GM18870 (cell line): ENCODE results near the gene PAK1.
"Not testable (repeated sequence)": the region's sequence is repeated elsewhere in the genome, so short reads cannot be mapped to it uniquely, and the experiment has no call there.

Experiments used
- ATAC-seq: cut with Tn5 transposase; IDR thresholded peaks from one replicate; pipeline ENCODE4 v1.9.1; 2021; ENCODE audit warnings: moderate library complexity; ENCODE audit not compliant: unreplicated experiment

The PAK1 gene

GRCh38 chr11:77409046-77409445 lies 64.8 kb downstream of the PAK1 start:
- ATAC-seq = no peak

GRCh38 chr11:77407613-77408012 lies 66.3 kb downstream of the PAK1 start:
- ATAC-seq = no peak

GRCh38 chr11:77406396-77406795 lies 67.5 kb downstream of the PAK1 start:
- ATAC-seq = no peak

- no peak for ATAC-seq
Measured at GRCh38 chr11:77403211-77403610, 70.7 kb downstream of the PAK1 start.

- ATAC-seq = no peak
Measured at GRCh38 chr11:77402218-77402556, 71.7 kb downstream of the PAK1 start.

GRCh38 chr11:77401486-77402217 lies 72.2 kb downstream of the PAK1 start:
- ATAC-seq = no peak

GRCh38 chr11:77400775-77401449 lies 73.0 kb downstream of the PAK1 start:
- no peak for ATAC-seq

- ATAC-seq = no peak
Measured at GRCh38 chr11:77400271-77400670, 73.6 kb downstream of the PAK1 start.

- no peak for ATAC-seq
Measured at GRCh38 chr11:77397631-77398030, 76.3 kb downstream of the PAK1 start.

GRCh38 chr11:77396911-77397310 lies 77.0 kb downstream of the PAK1 start:
- ATAC-seq = no peak

- ATAC-seq = no peak
Measured at GRCh38 chr11:77396305-77396704, 77.6 kb downstream of the PAK1 start.

- no peak for ATAC-seq
Measured at GRCh38 chr11:77395460-77396173, 78.3 kb downstream of the PAK1 start.

- ATAC-seq = no peak
Measured at GRCh38 chr11:77392842-77393241, 81.1 kb downstream of the PAK1 start.

- ATAC-seq = no peak
Measured at GRCh38 chr11:77387701-77388100, 86.2 kb downstream of the PAK1 start.

GRCh38 chr11:77386178-77386577 lies 87.7 kb downstream of the PAK1 start:
- no peak for ATAC-seq

GRCh38 chr11:77385255-77385771 lies 88.6 kb downstream of the PAK1 start:
- ATAC-seq = not testable (repeated sequence)

GRCh38 chr11:77384571-77384970 lies 89.3 kb downstream of the PAK1 start:
- ATAC-seq = no peak

GRCh38 chr11:77383349-77383748 lies 90.5 kb downstream of the PAK1 start:
- not testable (repeated sequence) for ATAC-seq

- ATAC-seq = no peak
Measured at GRCh38 chr11:77381729-77382665, 91.9 kb downstream of the PAK1 start.

GRCh38 chr11:77379934-77380333 lies 94.0 kb downstream of the PAK1 start:
- no peak for ATAC-seq

- no peak for ATAC-seq
Measured at GRCh38 chr11:77379253-77379652, 94.6 kb downstream of the PAK1 start.
